K562 (cell line): ENCODE measurements around the gene RAB6B. TPM values are rescaled to one million over a fixed set of nuclear protein-coding genes. Genes with fewer than 3 reads are reported as not detected.

Experiments used
- CBFA2T3 ChIP-seq: fragments of 450-650 bp; IDR thresholded peaks from 2 replicates; pipeline ENCODE4 v1.6.1; 2017
- CHCHD3 ChIP-seq: fragments of 250-450 bp; sonication (Bioruptor Pico); IDR thresholded peaks from 2 replicates; pipeline ENCODE4 v2.1.2; 2022; ENCODE audit warnings: mild to moderate bottlenecking
- KLF1 ChIP-seq: fragments of 450-650 bp; IDR thresholded peaks from 2 replicates; pipeline ENCODE4 v1.6.1; 2016; ENCODE audit warnings: missing genetic modification characterization, missing compliant biosample characterization
- RUNX1 ChIP-seq: sonication (generic); IDR thresholded peaks from 2 replicates; pipeline ENCODE4 v1.6.1; 2016; ENCODE audit warnings: antibody characterized with exemption, low read depth
- SRSF3 ChIP-seq: fragments of 200-400 bp; formaldehyde crosslinking; IDR thresholded peaks from 2 replicates; pipeline ENCODE4 v1.6.1; 2016; ENCODE audit warnings: mild to moderate bottlenecking, low read length, moderate library complexity; ENCODE audit not compliant: insufficient read depth
- ZNF79 ChIP-seq: fragments of 250-450 bp; sonication (Bioruptor Pico); IDR thresholded peaks from 2 replicates; pipeline ENCODE4 v1.4.0; 2020; ENCODE audit warnings: low read depth, mild to moderate bottlenecking, moderate library complexity
- polyA plus RNA-seq, 8 experiments: library from polyadenylated mRNA; depleted of rRNA in 4 of 8; stranded (reverse) in 5 of 8; unstranded in 3 of 8; fragments of >200 nt; fragmentation: Nextera tagmentation in 2 of 8; fragmentation: Illumina TruSeq in 1 of 8; extraction: Ambion mirVana in 2 of 8; extraction: Trizol in 1 of 8; gene quantifications; 2 replicates each; pipeline versions ENCODE4 v1.2.1 to v1.2.3, GENCODE V29; 2011 to 2014; ENCODE audit warnings: inconsistent platforms in 1 of 8, missing spikeins in 1 of 8
- total RNA-seq, 7 experiments: library from RNA; depleted of rRNA in 6 of 7; stranded (reverse); fragments of >200 nt in 6 of 7; fragmentation: Illumina TruSeq in 2 of 7; extraction: Trizol in 2 of 7; gene quantifications; 2 replicates each; pipeline versions ENCODE4 v1.2.1 to v1.2.3, GENCODE V29; 2011 to 2021; ENCODE audit warnings: low replicate concordance in 1 of 7
- TF ChIP-seq, protein P1 (sequence below): sonication (generic); formaldehyde crosslinking; IDR thresholded peaks from 2 replicates; pipeline ENCODE4 v1.8.1; 2023; ENCODE audit warnings: missing genetic modification reagents, mild to moderate bottlenecking, borderline replicate concordance
- TF ChIP-seq, protein P2 (sequence below): sonication (generic); formaldehyde crosslinking; IDR thresholded peaks from 2 replicates; pipeline ENCODE4 v1.8.0; 2022; ENCODE audit warnings: mild to moderate bottlenecking, missing genetic modification reagents
- TF ChIP-seq, protein P3 (sequence below): fragments of 200-600 bp; sonication (generic); IDR thresholded peaks from one replicate; pipeline ENCODE4 v1.6.1; 2012; ENCODE audit warnings: mild to moderate bottlenecking, low read depth, low read length, inconsistent platforms
- TF ChIP-seq, protein P4 (sequence below): fragments of 450-650 bp; formaldehyde crosslinking; conservative IDR thresholded peaks from 2 replicates; pipeline ENCODE4 v1.4.0; 2022; ENCODE audit warnings: mild to moderate bottlenecking, missing genetic modification characterization

Gene RAB6B
- total and polyA plus RNA-seq, 9 of the 15 experiments (the other 6 are each of a cell fraction or from before 2014, with no cell fraction given): 0.60 to 18.1 (median 1.5) TPM

DNA sequence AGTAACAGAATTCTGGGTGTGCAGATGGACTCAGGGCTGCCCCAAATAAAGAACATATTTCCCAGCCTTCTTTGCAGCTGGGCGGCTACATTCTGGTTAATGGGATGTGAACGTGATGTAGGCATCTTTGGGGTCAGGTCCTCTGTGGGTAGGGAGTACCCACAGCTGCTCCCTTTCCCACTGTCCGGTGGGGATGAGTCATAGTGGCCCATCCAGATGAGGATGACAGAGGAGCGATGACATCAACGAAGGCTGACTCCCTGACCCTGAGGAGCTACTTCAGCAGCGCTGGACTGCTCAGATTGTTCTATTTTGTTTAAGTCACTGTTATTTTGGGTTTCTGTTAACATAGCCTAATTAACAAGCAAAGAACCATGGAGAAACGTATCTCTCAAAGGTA, 52.0 kb downstream of the RAB6B start (continued):
- TF ChIP-seq, protein P1, sequence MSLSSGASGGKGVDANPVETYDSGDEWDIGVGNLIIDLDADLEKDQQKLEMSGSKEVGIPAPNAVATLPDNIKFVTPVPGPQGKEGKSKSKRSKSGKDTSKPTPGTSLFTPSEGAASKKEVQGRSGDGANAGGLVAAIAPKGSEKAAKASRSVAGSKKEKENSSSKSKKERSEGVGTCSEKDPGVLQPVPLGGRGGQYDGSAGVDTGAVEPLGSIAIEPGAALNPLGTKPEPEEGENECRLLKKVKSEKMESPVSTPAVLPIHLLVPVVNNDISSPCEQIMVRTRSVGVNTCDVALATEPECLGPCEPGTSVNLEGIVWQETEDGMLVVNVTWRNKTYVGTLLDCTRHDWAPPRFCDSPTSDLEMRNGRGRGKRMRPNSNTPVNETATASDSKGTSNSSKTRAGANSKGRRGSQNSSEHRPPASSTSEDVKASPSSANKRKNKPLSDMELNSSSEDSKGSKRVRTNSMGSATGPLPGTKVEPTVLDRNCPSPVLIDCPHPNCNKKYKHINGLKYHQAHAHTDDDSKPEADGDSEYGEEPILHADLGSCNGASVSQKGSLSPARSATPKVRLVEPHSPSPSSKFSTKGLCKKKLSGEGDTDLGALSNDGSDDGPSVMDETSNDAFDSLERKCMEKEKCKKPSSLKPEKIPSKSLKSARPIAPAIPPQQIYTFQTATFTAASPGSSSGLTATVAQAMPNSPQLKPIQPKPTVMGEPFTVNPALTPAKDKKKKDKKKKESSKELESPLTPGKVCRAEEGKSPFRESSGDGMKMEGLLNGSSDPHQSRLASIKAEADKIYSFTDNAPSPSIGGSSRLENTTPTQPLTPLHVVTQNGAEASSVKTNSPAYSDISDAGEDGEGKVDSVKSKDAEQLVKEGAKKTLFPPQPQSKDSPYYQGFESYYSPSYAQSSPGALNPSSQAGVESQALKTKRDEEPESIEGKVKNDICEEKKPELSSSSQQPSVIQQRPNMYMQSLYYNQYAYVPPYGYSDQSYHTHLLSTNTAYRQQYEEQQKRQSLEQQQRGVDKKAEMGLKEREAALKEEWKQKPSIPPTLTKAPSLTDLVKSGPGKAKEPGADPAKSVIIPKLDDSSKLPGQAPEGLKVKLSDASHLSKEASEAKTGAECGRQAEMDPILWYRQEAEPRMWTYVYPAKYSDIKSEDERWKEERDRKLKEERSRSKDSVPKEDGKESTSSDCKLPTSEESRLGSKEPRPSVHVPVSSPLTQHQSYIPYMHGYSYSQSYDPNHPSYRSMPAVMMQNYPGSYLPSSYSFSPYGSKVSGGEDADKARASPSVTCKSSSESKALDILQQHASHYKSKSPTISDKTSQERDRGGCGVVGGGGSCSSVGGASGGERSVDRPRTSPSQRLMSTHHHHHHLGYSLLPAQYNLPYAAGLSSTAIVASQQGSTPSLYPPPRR (CRISPR knock-in tag): no peak
- TF ChIP-seq, protein P2, sequence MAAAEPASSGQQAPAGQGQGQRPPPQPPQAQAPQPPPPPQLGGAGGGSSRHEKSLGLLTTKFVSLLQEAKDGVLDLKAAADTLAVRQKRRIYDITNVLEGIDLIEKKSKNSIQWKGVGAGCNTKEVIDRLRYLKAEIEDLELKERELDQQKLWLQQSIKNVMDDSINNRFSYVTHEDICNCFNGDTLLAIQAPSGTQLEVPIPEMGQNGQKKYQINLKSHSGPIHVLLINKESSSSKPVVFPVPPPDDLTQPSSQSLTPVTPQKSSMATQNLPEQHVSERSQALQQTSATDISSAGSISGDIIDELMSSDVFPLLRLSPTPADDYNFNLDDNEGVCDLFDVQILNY (CRISPR knock-in tag): no peak
- TF ChIP-seq KLF1 (tag): no peak
- TF ChIP-seq CHCHD3 (CRISPR knock-in tag): no peak
- peak; percentile 44 for TF ChIP-seq CBFA2T3
- TF ChIP-seq, protein P3, sequence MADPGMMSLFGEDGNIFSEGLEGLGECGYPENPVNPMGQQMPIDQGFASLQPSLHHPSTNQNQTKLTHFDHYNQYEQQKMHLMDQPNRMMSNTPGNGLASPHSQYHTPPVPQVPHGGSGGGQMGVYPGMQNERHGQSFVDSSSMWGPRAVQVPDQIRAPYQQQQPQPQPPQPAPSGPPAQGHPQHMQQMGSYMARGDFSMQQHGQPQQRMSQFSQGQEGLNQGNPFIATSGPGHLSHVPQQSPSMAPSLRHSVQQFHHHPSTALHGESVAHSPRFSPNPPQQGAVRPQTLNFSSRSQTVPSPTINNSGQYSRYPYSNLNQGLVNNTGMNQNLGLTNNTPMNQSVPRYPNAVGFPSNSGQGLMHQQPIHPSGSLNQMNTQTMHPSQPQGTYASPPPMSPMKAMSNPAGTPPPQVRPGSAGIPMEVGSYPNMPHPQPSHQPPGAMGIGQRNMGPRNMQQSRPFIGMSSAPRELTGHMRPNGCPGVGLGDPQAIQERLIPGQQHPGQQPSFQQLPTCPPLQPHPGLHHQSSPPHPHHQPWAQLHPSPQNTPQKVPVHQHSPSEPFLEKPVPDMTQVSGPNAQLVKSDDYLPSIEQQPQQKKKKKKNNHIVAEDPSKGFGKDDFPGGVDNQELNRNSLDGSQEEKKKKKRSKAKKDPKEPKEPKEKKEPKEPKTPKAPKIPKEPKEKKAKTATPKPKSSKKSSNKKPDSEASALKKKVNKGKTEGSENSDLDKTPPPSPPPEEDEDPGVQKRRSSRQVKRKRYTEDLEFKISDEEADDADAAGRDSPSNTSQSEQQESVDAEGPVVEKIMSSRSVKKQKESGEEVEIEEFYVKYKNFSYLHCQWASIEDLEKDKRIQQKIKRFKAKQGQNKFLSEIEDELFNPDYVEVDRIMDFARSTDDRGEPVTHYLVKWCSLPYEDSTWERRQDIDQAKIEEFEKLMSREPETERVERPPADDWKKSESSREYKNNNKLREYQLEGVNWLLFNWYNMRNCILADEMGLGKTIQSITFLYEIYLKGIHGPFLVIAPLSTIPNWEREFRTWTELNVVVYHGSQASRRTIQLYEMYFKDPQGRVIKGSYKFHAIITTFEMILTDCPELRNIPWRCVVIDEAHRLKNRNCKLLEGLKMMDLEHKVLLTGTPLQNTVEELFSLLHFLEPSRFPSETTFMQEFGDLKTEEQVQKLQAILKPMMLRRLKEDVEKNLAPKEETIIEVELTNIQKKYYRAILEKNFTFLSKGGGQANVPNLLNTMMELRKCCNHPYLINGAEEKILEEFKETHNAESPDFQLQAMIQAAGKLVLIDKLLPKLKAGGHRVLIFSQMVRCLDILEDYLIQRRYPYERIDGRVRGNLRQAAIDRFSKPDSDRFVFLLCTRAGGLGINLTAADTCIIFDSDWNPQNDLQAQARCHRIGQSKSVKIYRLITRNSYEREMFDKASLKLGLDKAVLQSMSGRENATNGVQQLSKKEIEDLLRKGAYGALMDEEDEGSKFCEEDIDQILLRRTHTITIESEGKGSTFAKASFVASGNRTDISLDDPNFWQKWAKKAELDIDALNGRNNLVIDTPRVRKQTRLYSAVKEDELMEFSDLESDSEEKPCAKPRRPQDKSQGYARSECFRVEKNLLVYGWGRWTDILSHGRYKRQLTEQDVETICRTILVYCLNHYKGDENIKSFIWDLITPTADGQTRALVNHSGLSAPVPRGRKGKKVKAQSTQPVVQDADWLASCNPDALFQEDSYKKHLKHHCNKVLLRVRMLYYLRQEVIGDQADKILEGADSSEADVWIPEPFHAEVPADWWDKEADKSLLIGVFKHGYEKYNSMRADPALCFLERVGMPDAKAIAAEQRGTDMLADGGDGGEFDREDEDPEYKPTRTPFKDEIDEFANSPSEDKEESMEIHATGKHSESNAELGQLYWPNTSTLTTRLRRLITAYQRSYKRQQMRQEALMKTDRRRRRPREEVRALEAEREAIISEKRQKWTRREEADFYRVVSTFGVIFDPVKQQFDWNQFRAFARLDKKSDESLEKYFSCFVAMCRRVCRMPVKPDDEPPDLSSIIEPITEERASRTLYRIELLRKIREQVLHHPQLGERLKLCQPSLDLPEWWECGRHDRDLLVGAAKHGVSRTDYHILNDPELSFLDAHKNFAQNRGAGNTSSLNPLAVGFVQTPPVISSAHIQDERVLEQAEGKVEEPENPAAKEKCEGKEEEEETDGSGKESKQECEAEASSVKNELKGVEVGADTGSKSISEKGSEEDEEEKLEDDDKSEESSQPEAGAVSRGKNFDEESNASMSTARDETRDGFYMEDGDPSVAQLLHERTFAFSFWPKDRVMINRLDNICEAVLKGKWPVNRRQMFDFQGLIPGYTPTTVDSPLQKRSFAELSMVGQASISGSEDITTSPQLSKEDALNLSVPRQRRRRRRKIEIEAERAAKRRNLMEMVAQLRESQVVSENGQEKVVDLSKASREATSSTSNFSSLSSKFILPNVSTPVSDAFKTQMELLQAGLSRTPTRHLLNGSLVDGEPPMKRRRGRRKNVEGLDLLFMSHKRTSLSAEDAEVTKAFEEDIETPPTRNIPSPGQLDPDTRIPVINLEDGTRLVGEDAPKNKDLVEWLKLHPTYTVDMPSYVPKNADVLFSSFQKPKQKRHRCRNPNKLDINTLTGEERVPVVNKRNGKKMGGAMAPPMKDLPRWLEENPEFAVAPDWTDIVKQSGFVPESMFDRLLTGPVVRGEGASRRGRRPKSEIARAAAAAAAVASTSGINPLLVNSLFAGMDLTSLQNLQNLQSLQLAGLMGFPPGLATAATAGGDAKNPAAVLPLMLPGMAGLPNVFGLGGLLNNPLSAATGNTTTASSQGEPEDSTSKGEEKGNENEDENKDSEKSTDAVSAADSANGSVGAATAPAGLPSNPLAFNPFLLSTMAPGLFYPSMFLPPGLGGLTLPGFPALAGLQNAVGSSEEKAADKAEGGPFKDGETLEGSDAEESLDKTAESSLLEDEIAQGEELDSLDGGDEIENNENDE: no peak
- no peak for TF ChIP-seq RUNX1
- TF ChIP-seq, protein P4, sequence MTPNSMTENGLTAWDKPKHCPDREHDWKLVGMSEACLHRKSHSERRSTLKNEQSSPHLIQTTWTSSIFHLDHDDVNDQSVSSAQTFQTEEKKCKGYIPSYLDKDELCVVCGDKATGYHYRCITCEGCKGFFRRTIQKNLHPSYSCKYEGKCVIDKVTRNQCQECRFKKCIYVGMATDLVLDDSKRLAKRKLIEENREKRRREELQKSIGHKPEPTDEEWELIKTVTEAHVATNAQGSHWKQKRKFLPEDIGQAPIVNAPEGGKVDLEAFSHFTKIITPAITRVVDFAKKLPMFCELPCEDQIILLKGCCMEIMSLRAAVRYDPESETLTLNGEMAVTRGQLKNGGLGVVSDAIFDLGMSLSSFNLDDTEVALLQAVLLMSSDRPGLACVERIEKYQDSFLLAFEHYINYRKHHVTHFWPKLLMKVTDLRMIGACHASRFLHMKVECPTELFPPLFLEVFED (CRISPR knock-in tag): no peak
- no peak for TF ChIP-seq ZNF79 (CRISPR knock-in tag)
- no peak for TF ChIP-seq SRSF3
